Measurements from ENCODE around the gene PFDN4.
"Not testable (repeated sequence)": the region's sequence is repeated elsewhere in the genome, so short reads cannot be mapped to it uniquely, and the experiment has no call there.

Gene PFDN4

DNA sequence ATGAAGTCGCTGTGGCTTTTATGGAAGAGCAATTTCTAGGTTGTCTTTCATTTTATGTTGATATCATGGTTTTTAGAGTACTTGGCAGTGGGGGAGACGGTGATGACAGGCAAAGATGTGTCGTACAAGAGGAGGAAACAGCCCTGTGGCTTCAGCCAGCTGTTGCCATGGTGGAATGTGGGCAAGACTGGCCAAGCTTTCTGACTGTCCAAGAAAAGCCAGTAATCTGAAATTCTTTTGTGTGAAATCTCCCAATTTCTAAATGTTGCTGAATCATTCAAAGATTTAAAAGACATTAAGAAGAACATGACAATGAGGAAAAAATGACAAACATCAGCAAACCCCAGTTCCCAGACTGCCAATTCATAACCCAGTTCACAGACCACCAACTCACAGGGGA lies 23.1 kb downstream of the PFDN4 start:
- no peak overlapping the region for H3K4me2 ChIP-seq
- no peak for TF ChIP-seq Cebpa-rat (IDR thresholded peaks at IDR 0.05)
- no peaks in the 10 kb centered on the region for H3K36me3 ChIP-seq
- H3K4me3 ChIP-seq: no peak overlapping the region
- no peak overlapping the region for H3K9ac ChIP-seq
- peaks cover 10% of the 10 kb centered on the region for H3K9me3 ChIP-seq
- 0 out of 2 replicates have a peak, but pooled peaks cover 5% of the 10 kb centered on the region for H3K4me1 ChIP-seq
- no peaks in the 10 kb centered on the region for H4K20me1 ChIP-seq
- H3K27ac ChIP-seq: no peak overlapping the region
- H3K27me3 ChIP-seq: no peaks in the 10 kb centered on the region

DNA sequence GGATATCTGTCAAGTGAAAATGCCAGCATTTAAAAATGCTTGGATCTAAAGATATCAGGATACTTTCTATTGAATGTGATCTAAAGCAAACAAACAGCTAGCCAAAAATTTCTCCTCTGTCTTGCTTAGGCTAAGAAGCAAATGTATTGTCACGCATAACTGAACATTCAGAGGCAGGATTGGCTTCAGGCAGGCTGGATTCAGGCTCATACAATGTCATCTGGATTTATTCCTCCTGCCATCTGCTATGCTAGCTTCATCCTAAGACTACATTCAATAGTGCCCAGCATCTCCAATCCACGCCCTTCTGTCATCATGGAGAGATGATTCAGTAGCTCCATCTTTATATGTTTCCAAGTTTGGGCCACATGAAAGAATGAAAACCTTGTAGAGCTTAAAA lies 27.1 kb downstream of the PFDN4 start:
- Histone ChIP-seq H3K4me2 (no peak overlapping the region), H3K27me3 (no peaks in the 10 kb centered on the region)

DNA sequence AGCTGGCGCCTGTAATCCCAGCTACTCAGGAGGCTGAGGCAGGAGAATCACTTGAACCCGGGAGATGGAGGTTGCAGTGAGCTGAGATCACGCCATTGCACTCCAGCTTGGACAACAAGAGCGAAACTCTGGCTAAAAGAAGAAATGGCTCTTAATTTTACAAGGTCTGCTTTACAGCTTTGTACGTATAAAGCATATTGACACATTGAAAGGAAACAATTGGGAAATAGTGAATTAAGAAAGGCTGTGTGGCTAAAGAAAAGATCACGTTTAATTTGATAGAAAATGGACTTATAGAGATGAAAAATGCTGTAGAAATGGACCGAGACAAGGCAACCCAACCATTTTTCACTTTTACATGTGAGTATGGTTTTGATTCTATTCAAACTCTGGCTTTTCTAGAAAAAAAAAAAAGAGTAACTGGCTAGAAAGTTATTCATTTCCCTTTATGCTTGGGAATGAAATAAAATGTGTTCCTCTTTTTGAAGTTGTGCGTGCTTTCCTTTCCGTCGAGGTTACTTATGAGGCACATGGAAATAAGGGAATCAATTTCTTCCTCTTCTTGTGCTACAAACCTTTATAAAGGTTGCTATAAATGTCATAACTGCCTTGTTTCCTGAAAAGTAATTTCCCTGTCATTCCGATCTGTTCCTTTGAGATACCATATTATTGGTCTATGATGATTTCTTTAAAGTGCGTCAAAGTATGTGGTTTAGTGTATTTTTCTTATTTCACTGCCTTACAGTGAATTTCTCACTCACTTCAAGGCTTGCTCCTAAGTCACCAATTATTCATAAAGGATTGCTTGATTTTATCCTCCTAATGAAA lies 29.4 kb downstream of the PFDN4 start:
- Histone ChIP-seq H3K36me3 (no peaks in the 10 kb centered on the region), H3K27me3 (no peaks in the 10 kb centered on the region), H3K4me2 (no peak overlapping the region), H3K27ac (no peak overlapping the region), H3K4me3 (no peak overlapping the region), H3K9ac (no peak overlapping the region), H3K4me1 (no peaks in the 10 kb centered on the region), H3K9me3 (peaks cover 6% of the 10 kb centered on the region), H4K20me1 (no peaks in the 10 kb centered on the region)
- TF ChIP-seq Cebpa-rat (IDR thresholded peaks at IDR 0.05): no peak

More for the DNA sequence above, 27.1 kb downstream of the PFDN4 start:
- Histone ChIP-seq H3K9me3 (peaks cover 10% of the 10 kb centered on the region), H3K36me3 (no peaks in the 10 kb centered on the region), H3K9ac (no peak overlapping the region), H3K4me3 (no peak overlapping the region), H4K20me1 (no peaks in the 10 kb centered on the region), H3K27ac (no peak overlapping the region), H3K4me1 (0 out of 2 replicates have a peak, but pooled peaks cover 5% of the 10 kb centered on the region)
- no peak for TF ChIP-seq Cebpa-rat (IDR thresholded peaks at IDR 0.05)

DNA sequence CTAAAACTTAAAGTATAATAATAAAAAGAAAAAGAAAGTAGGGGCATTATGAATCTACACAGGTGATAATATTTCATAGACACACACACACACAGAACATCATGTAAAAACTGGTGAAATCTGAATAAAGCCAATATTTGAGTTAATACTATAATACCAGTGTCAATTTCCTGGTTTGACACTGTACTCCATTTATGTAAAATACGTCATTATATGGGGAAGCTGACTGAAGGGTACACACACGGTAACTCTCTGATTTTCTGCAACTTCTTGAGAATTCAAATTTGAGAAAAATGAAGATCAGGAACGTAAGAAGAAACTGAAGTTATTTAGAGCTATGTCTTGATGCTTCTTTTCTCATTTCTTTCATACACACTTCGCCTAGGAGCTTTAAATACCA lies 36.2 kb downstream of the PFDN4 start:
- Histone ChIP-seq H3K4me2 (no peak overlapping the region), H3K4me1 (no peaks in the 10 kb centered on the region), H3K27ac (no peak overlapping the region), H3K9me3 (no peaks in the 10 kb centered on the region; the same call in none of the 2 replicates), H3K4me3 (no peak overlapping the region), H3K27me3 (no peaks in the 10 kb centered on the region), H4K20me1 (no peaks in the 10 kb centered on the region), H3K9ac (no peak overlapping the region), H3K36me3 (no peaks in the 10 kb centered on the region)
- no peak for TF ChIP-seq Cebpa-rat (IDR thresholded peaks at IDR 0.05)

DNA sequence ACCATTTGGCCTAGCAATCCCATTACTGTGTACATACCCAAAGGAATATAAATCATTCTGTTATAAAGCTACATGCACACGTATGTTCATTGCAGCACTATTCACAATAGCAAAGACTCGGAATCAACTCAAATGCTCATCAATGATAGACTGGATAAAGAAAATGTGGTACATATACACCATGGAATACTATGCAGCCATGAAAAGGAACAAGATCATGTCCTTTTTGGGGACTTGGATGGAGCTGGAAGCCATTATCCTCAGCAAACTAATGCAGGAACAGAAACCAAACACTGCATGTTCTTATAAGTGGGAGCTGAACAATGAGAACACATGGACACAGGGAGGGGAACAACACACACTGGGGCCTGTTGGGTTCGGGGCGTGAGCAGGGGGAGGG lies 40.8 kb downstream of the PFDN4 start:
- not testable (repeated sequence) for H3K4me1 ChIP-seq, H4K20me1 ChIP-seq, H3K9ac ChIP-seq, H3K4me2 ChIP-seq, H3K9me3 ChIP-seq, H3K36me3 ChIP-seq, H3K4me3 ChIP-seq, H3K27ac ChIP-seq, H3K27me3 ChIP-seq

DNA sequence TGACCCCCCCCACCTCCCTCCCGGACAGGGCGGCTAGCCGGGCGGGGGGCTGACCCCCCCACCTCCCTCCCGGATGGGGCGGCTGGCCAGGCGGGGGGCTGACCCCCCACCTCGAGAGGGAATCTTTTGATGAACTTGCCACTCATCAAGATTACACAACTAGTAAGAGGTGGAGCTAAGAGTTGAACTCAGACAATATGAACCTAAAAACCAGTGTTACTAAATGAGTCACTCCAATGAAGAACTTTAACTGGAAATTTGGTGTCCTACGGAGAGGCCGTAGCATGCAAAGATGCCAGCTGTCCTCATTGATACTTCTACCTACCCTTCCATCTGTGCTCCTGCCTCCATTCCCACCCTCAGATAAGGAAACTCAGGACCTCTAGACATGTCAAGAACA lies 42.8 kb downstream of the PFDN4 start:
- Histone ChIP-seq H3K9ac (no peak overlapping the region), H3K9me3 (no peaks in the 10 kb centered on the region), H4K20me1 (no peaks in the 10 kb centered on the region), H3K27me3 (no peaks in the 10 kb centered on the region), H3K27ac (no peak overlapping the region), H3K4me1 (no peaks in the 10 kb centered on the region), H3K36me3 (no peaks in the 10 kb centered on the region), H3K4me2 (no peak overlapping the region), H3K4me3 (no peak overlapping the region)
- no peak for TF ChIP-seq Cebpa-rat (IDR thresholded peaks at IDR 0.05)

DNA sequence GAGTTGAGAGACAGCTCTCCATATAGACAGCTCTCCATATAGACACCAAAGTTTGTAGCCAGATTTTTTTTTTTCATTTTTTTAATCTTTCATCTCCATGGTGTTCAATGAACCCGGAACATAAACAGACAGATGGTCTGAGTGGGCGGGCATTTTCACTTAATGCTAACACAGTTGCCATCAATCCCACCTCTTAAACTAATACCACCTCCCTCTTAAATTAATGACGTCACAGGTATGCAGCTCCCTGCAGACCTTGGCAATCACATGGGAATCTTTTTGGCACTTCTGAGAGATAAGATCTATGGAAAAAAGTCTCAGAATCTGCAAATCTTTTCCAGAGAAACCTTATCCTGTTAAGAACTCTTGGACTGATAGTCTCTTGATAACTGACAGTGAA lies 43.2 kb downstream of the PFDN4 start:
- H3K27me3 ChIP-seq: no peaks in the 10 kb centered on the region
- H3K4me2 ChIP-seq: no peak overlapping the region
- H3K4me1 ChIP-seq: no peaks in the 10 kb centered on the region
- H4K20me1 ChIP-seq: no peaks in the 10 kb centered on the region
- no peaks in the 10 kb centered on the region for H3K36me3 ChIP-seq
- H3K9me3 ChIP-seq: no peaks in the 10 kb centered on the region
- no peak overlapping the region for H3K27ac ChIP-seq
- no peak overlapping the region for H3K9ac ChIP-seq
- no peak overlapping the region for H3K4me3 ChIP-seq
- TF ChIP-seq Cebpa-rat (IDR thresholded peaks at IDR 0.05): no peak

DNA sequence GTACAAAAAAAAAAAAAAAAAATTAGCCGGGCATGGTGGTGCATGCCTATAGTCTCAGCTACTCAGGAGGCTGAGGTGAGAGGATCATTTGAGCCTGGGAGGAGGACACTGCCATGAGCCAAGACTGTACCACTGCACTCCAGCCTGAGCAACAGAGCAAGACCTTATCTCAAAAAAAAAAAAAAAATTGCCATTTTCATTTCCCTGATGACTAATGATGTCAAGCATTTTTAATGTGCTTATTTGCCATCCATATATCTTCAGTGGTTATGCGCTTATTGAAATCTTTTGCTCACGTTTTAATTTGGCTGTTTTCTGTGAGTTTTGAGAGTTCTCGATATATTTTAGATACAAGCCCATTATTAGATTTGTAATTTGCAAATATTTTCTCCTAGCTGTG lies 46.7 kb downstream of the PFDN4 start:
- Histone ChIP-seq H3K27ac (no peak overlapping the region), H3K4me3 (no peak overlapping the region), H3K27me3 (no peaks in the 10 kb centered on the region), H4K20me1 (no peaks in the 10 kb centered on the region), H3K9me3 (no peaks in the 10 kb centered on the region), H3K9ac (no peak overlapping the region), H3K4me2 (no peak overlapping the region), H3K4me1 (no peaks in the 10 kb centered on the region), H3K36me3 (no peaks in the 10 kb centered on the region)
- TF ChIP-seq Cebpa-rat (IDR thresholded peaks at IDR 0.05): no peak

DNA sequence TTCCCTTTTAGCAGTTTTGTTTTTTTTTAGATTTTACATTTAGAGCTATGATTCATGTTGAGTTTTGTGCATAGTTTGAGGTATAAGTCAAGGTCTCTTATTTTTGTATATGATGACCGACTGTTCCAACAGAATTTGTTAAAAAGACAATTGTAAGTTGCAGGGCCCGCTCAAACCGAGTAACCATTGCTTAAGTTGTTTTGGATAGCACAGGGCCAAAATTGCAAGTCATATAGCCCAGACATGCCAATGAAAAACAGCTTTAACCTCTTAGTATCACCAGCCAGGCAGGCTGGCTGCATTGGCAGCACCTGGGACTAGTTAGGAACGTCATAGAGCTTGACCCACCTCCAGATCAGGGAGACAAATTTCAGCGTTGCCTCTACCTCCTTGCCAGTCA lies 47.3 kb downstream of the PFDN4 start:
- Histone ChIP-seq H3K9me3 (no peaks in the 10 kb centered on the region), H3K36me3 (no peaks in the 10 kb centered on the region), H3K4me2 (no peak overlapping the region), H3K9ac (no peak overlapping the region), H3K4me1 (no peaks in the 10 kb centered on the region), H3K27me3 (no peaks in the 10 kb centered on the region), H4K20me1 (no peaks in the 10 kb centered on the region), H3K27ac (no peak overlapping the region), H3K4me3 (no peak overlapping the region)
- no peak for TF ChIP-seq Cebpa-rat (IDR thresholded peaks at IDR 0.05)

DNA sequence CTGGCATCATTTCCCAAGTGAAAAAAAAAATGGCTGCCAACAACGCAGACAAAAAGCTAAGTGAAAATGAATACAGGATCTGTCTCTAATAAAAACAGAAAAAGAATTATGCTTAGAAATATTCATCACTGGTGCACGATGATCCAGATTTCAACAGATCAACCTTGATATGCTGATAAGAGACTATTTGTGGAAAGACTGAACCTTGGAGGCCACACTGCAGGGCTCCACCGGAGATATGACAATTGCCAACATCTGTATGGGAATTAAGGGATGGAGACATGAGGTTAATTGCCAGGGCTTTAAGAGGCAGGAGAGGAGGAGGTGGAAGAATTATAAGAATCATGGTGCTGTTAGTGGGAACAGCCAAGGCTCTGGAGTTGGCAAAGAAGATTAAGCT lies 48.3 kb downstream of the PFDN4 start:
- H3K9me3 ChIP-seq: no peaks in the 10 kb centered on the region
- H3K27ac ChIP-seq: no peak overlapping the region
- no peaks in the 10 kb centered on the region for H3K27me3 ChIP-seq
- no peaks in the 10 kb centered on the region for H3K4me1 ChIP-seq
- no peak overlapping the region for H3K4me2 ChIP-seq
- no peak overlapping the region for H3K4me3 ChIP-seq
- H3K36me3 ChIP-seq: no peaks in the 10 kb centered on the region
- no peaks in the 10 kb centered on the region for H4K20me1 ChIP-seq
- H3K9ac ChIP-seq: no peak overlapping the region
- TF ChIP-seq Cebpa-rat (IDR thresholded peaks at IDR 0.05): no peak
